ENCODE measurements around the gene LARGE1.

Gene LARGE1

GRCh38 chr22:33909911-33910310 is 10.4 kb downstream of the LARGE1 start:
- no peak for DNase-seq

GRCh38 chr22:33909075-33909458 is 11.2 kb downstream of the LARGE1 start:
- DNase-seq, result no peak

- no peak for DNase-seq
These were observed 11.9 kb downstream of the LARGE1 start for GRCh38 chr22:33908171-33909074.

GRCh38 chr22:33906954-33907353 is 13.3 kb downstream of the LARGE1 start:
- no peak for DNase-seq

GRCh38 chr22:33906475-33906874 is 13.8 kb downstream of the LARGE1 start:
- no peak for DNase-seq

GRCh38 chr22:33903012-33903411 is 17.3 kb downstream of the LARGE1 start:
- no peak for DNase-seq

GRCh38 chr22:33902073-33902472 is 18.2 kb downstream of the LARGE1 start:
- no peak for DNase-seq

- DNase-seq, result no peak
These were observed 22.2 kb downstream of the LARGE1 start for GRCh38 chr22:33898121-33898520.

- no peak for DNase-seq
These were observed 22.8 kb downstream of the LARGE1 start for GRCh38 chr22:33897448-33897835.

GRCh38 chr22:33896575-33897447 is 23.5 kb downstream of the LARGE1 start:
- no peak for DNase-seq

- DNase-seq, result no peak
These were observed 24.1 kb downstream of the LARGE1 start for GRCh38 chr22:33896154-33896553.

- DNase-seq, result no peak
These were observed 24.8 kb downstream of the LARGE1 start for GRCh38 chr22:33895444-33895843.

GRCh38 chr22:33894515-33894914 is 25.8 kb downstream of the LARGE1 start:
- no peak for DNase-seq

GRCh38 chr22:33894036-33894435 is 26.2 kb downstream of the LARGE1 start:
- no peak for DNase-seq

GRCh38 chr22:33893512-33893911 is 26.8 kb downstream of the LARGE1 start:
- no peak for DNase-seq

GRCh38 chr22:33891992-33892391 is 28.3 kb downstream of the LARGE1 start:
- no peak for DNase-seq

GRCh38 chr22:33891455-33891854 is 28.8 kb downstream of the LARGE1 start:
- DNase-seq, result no peak

GRCh38 chr22:33889748-33890147 is 30.5 kb downstream of the LARGE1 start:
- no peak for DNase-seq

GRCh38 chr22:33888821-33889220 is 31.5 kb downstream of the LARGE1 start:
- no peak for DNase-seq

- DNase-seq, result no peak
These were observed 33.1 kb downstream of the LARGE1 start for GRCh38 chr22:33887173-33887572.

GRCh38 chr22:33886696-33887095 is 33.6 kb downstream of the LARGE1 start:
- no peak for DNase-seq

- DNase-seq, result no peak
These were observed 35.4 kb downstream of the LARGE1 start for GRCh38 chr22:33884829-33885228.

- DNase-seq, result no peak
These were observed 36.1 kb downstream of the LARGE1 start for GRCh38 chr22:33883961-33884808.

All from hematopoietic multipotent progenitor cell treated with erythropoietin and hydrocortisone succinate and interleukin-3 and kit ligand, for 8 days (in vitro differentiated cells).